Activated CD4-positive, alpha-beta T cell treated with anti-CD3 and anti-CD28 coated beads, Interleukin-2, Interleukin-4, amounts not matched to agents 100 ng/mL and 50 ng/mL, durations not matched to agents 16 hours and 8 hours (primary cell): Measurements from ENCODE around the gene GPT2.

Source experiments
- DNase-seq: peaks from one replicate; pipeline ENCODE4 v3.0.0-alpha.2; 2020; ENCODE audit warnings: low spot score

The GPT2 gene

GRCh38 chr16:46968063-46968435 lies 83.9 kb downstream of the GPT2 start:
- DNase-seq = no peak

GRCh38 chr16:46970089-46970488 lies 85.9 kb downstream of the GPT2 start:
- DNase-seq = no peak

- DNase-seq = no peak
Measured at GRCh38 chr16:46971271-46971670, 87.1 kb downstream of the GPT2 start.

GRCh38 chr16:46972429-46973206 lies 88.5 kb downstream of the GPT2 start:
- peak; percentile 47 for DNase-seq

- peak; percentile 93 for DNase-seq
Measured at GRCh38 chr16:46973207-46973995, 89.2 kb downstream of the GPT2 start, which contains the start of gene DNAJA2. Gene DNAJA2, minus strand, starts transcription at chr16:46973674. Its CDS starts 102 bp downstream, at chr16:46973572.

GRCh38 chr16:46973996-46974324 lies 89.8 kb downstream of the GPT2 start:
- no peak for DNase-seq

- peak; percentile 47 for DNase-seq
Measured at GRCh38 chr16:46974352-46974751, 90.2 kb downstream of the GPT2 start.

GRCh38 chr16:46975165-46975564 lies 91.0 kb downstream of the GPT2 start:
- no peak for DNase-seq

- no peak for DNase-seq
Measured at GRCh38 chr16:46975908-46976470, 91.8 kb downstream of the GPT2 start.

- peak; percentile 21 for DNase-seq
Measured at GRCh38 chr16:46976550-46976949, 92.4 kb downstream of the GPT2 start.
